H1 (cell line): ENCODE data around the gene PKD2.

Experiments used
- BRCA1 ChIP-seq: IDR thresholded peaks from 2 replicates; pipeline ENCODE4 v1.6.1; 2012; ENCODE audit warnings: low read depth, low read length, improper control_type of control experiment
- CHD2 ChIP-seq: IDR thresholded peaks from 2 replicates; pipeline ENCODE4 v1.6.1; 2012; ENCODE audit warnings: low read length, improper control_type of control experiment
- CTCF ChIP-seq, 3 experiments: IDR thresholded peaks; 1 replicate in 2 of 3; 2 replicates in 1 of 3; pipeline versions ENCODE4 v1.5.1 to v1.6.1; 2011; ENCODE audit warnings: low read length in 3 of 3, mild to moderate bottlenecking in 3 of 3, inconsistent platforms in 2 of 3, low read depth in 1 of 3, moderate library complexity in 1 of 3; ENCODE audit not compliant: insufficient read depth in 1 of 3; ENCODE audit errors: control extremely low read depth in 1 of 3
- E2F6 ChIP-seq: IDR thresholded peaks from 2 replicates; pipeline ENCODE4 v1.6.1; 2012; ENCODE audit warnings: inconsistent platforms
- EP300 ChIP-seq, 2 experiments: IDR thresholded peaks; 1 replicate in 1 of 2; 2 replicates in 1 of 2; pipeline ENCODE4 v1.6.1; 2011 to 2012; ENCODE audit warnings: low read depth in 2 of 2, low read length in 2 of 2, mild to moderate bottlenecking in 2 of 2, borderline replicate concordance in 1 of 2, inconsistent platforms in 1 of 2, moderate library complexity in 1 of 2
- EZH2 ChIP-seq: fragments of 200-600 bp; sonication (generic); IDR thresholded peaks from 2 replicates; pipeline ENCODE4 v1.7.1; 2012; ENCODE audit warnings: low read depth, mild to moderate bottlenecking, moderate library complexity, low read length, inconsistent platforms; ENCODE audit not compliant: severe bottlenecking
- JUND ChIP-seq: IDR thresholded peaks from 2 replicates; pipeline ENCODE4 v1.6.1; 2011; ENCODE audit warnings: mild to moderate bottlenecking, improper control_type of control experiment, low read length
- MAX ChIP-seq: IDR thresholded peaks from 2 replicates; pipeline ENCODE4 v1.6.1; 2012; ENCODE audit warnings: inconsistent platforms
- POLR2A ChIP-seq, 2 experiments: IDR thresholded peaks; 1 replicate in 1 of 2; 2 replicates in 1 of 2; pipeline ENCODE4 v1.6.1; 2011; ENCODE audit warnings: low read depth in 2 of 2, low read length in 2 of 2, mild to moderate bottlenecking in 2 of 2; ENCODE audit errors: control extremely low read depth in 1 of 2
- RAD21 ChIP-seq, 2 experiments: IDR thresholded peaks in 1 of 2; conservative IDR thresholded peaks in 1 of 2; 2 replicates each; pipeline ENCODE4 v1.6.1; 2011; ENCODE audit warnings: low read depth in 2 of 2, low read length in 2 of 2, improper control_type of control experiment in 1 of 2, inconsistent platforms in 1 of 2, mild to moderate bottlenecking in 1 of 2, moderate library complexity in 1 of 2
- SAP30 ChIP-seq: fragments of 300-600 bp; sonication (generic); IDR thresholded peaks from 2 replicates; pipeline ENCODE4 v1.7.1; 2012; ENCODE audit warnings: low read length, moderate library complexity, mild to moderate bottlenecking, inconsistent platforms; ENCODE audit not compliant: insufficient read depth, insufficient replicate concordance
- SRF ChIP-seq: IDR thresholded peaks from 2 replicates; pipeline ENCODE4 v1.6.1; 2011; ENCODE audit warnings: mild to moderate bottlenecking, low read depth, low read length, moderate library complexity
- TAF1 ChIP-seq: IDR thresholded peaks from 2 replicates; pipeline ENCODE4 v1.6.1; 2011; ENCODE audit warnings: mild to moderate bottlenecking, low read depth, low read length
- YY1 ChIP-seq: IDR thresholded peaks from 2 replicates; pipeline ENCODE4 v1.6.1; 2011; ENCODE audit warnings: low read depth, mild to moderate bottlenecking, low read length

DNA sequence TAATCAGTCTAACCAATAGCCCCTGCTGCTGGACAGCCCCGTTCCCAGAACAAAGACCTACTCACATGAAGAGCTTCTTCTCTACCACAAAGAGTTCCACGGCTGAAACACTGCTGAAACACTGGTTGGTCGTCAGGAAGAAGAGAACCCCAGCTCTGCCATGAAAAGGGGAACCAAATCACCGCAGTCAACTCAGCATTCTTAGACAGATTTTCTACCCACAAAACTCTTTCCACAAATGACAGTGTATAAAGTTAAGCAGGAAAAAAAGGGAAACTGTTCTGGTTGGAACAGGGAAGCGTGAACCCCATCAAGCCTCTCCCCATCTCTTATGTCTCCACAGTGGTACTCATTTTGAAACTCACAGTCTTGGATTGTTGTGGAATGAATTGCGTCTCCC lies 93.7 kb downstream of the PKD2 start:
- TF ChIP-seq MAX, result no peak
- TF ChIP-seq CTCF (IDR thresholded peaks at IDR 0.05; ENCODE audit: control extremely low read depth in 1 of 3, insufficient read depth in 1 of 3, low read depth in 1 of 3, low read length in 3 of 3), result no peak
- no peak for TF ChIP-seq SRF
- TF ChIP-seq BRCA1, result no peak
- no peak for TF ChIP-seq TAF1
- no peak for TF ChIP-seq JUND
- no peak for TF ChIP-seq SAP30
- no peak for TF ChIP-seq EZH2
- TF ChIP-seq RAD21 (IDR thresholded peaks at IDR 0.05 in 1 of 2, conservative IDR thresholded peaks at IDR 0.05 in 1 of 2; ENCODE audit: low read depth in 2 of 2, low read length in 2 of 2), result no peak
- TF ChIP-seq POLR2A (IDR thresholded peaks at IDR 0.05; ENCODE audit: control extremely low read depth in 1 of 2, low read depth in 2 of 2, low read length in 2 of 2), result no peak
- no peak for TF ChIP-seq E2F6
- TF ChIP-seq YY1, result no peak
- no peak for TF ChIP-seq CHD2
- TF ChIP-seq EP300 (IDR thresholded peaks at IDR 0.05; ENCODE audit: borderline replicate concordance in 1 of 2, low read depth in 2 of 2, low read length in 2 of 2), result no peak
